ENCODE results near the gene RPUSD3. TPM values are rescaled to one million over a fixed set of nuclear protein-coding genes. Genes with fewer than 3 reads are reported as not detected.

RPUSD3 gene
- total and polyA plus RNA-seq, 9 of the 15 experiments (the other 6 are each of a cell fraction or from before 2014, with no cell fraction given), result 13.8 to 99.0 (median 59.3) TPM

GRCh38 chr3:9884555-9885165 is 40.9 kb upstream of the RPUSD3 start (continued):
- TF ChIP-seq IRF2 (CRISPR knock-in tag; IDR thresholded peaks at IDR 0.05), result no peak
- TF ChIP-seq ZNF23 (CRISPR knock-in tag; IDR thresholded peaks at IDR 0.05), result no peak
- no peak for TF ChIP-seq THAP12 (CRISPR knock-in tag; IDR thresholded peaks at IDR 0.05)
- no peak for TF ChIP-seq CAMTA2 (CRISPR knock-in tag; conservative IDR thresholded peaks at IDR 0.05)
- no peak for TF ChIP-seq MTA2 (IDR thresholded peaks at IDR 0.05; ENCODE audit: low read depth)
- TF ChIP-seq ZBTB17 (CRISPR knock-in tag; IDR thresholded peaks at IDR 0.05), result no peak
- peak; percentile 67 for TF ChIP-seq MAFG (tag; conservative IDR thresholded peaks at IDR 0.05)
- peak; percentile 19; the same call in 1 of the 2 replicates for TF ChIP-seq REST (IDR thresholded peaks at IDR 0.05; ENCODE audit: borderline replicate concordance)
- no peak for TF ChIP-seq REST (CRISPR knock-in tag; IDR thresholded peaks at IDR 0.05; ENCODE audit: low read depth)
- TF ChIP-seq TSHZ1 (CRISPR knock-in tag; IDR thresholded peaks at IDR 0.05), result no peak
- no peak for TF ChIP-seq SNAPC5 (CRISPR knock-in tag; IDR thresholded peaks at IDR 0.05)
- no peak for TF ChIP-seq ATF4 (CRISPR knock-in tag; IDR thresholded peaks at IDR 0.05)
- no peak for TF ChIP-seq ZNF146 (CRISPR knock-in tag; IDR thresholded peaks at IDR 0.05; ENCODE audit: unreplicated experiment)
- peak; percentile 68 for TF ChIP-seq CBFA2T2 (conservative IDR thresholded peaks at IDR 0.05)

Measured in K562 (cell line).